IPS DF 4.7 (cell line): ENCODE data around the gene PLEKHJ1.

Source experiments
- DNase-seq: peaks from one replicate; pipeline ENCODE4 v3.0.0-alpha.2; 2013; ENCODE audit warnings: low spot score; ENCODE audit errors: extremely low read depth

PLEKHJ1 gene

DNA sequence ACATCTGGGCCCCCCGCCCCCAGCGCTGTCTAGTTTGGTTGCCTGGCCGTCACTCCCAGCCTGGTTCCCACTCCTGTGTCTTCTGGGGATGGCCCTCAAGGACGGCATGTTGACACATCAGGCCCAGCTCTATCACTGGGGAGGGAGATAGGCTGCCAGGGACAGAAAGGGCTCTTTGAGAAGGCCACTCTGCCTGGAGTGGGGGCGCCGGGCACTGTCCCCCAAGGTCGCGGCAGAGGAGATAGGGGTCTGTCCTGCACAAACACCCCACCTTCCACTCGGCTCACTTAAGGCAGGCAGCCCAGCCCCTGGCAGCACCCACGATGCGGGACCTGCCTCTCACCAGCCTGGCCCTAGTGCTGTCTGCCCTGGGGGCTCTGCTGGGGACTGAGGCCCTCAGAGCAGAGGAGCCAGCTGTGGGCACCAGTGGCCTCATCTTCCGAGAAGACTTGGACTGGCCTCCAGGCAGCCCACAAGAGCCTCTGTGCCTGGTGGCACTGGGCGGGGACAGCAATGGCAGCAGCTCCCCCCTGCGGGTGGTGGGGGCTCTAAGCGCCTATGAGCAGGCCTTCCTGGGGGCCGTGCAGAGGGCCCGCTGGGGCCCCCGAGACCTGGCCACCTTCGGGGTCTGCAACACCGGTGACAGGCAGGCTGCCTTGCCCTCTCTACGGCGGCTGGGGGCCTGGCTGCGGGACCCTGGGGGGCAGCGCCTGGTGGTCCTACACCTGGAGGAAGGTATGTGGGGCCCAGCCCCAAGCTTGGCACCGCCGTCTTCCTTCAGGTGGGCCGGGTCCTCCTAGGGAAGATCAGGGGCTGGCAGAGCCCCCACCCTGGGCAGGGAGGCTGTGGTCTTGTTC lies 13.1 kb upstream of the PLEKHJ1 start, which contains the start of gene AMH:
AMH (plus strand) TSS at position 314 of the 857 bp plus-strand sequence; CDS start at position 324, 10 bp downstream.
- no peak for DNase-seq

DNA sequence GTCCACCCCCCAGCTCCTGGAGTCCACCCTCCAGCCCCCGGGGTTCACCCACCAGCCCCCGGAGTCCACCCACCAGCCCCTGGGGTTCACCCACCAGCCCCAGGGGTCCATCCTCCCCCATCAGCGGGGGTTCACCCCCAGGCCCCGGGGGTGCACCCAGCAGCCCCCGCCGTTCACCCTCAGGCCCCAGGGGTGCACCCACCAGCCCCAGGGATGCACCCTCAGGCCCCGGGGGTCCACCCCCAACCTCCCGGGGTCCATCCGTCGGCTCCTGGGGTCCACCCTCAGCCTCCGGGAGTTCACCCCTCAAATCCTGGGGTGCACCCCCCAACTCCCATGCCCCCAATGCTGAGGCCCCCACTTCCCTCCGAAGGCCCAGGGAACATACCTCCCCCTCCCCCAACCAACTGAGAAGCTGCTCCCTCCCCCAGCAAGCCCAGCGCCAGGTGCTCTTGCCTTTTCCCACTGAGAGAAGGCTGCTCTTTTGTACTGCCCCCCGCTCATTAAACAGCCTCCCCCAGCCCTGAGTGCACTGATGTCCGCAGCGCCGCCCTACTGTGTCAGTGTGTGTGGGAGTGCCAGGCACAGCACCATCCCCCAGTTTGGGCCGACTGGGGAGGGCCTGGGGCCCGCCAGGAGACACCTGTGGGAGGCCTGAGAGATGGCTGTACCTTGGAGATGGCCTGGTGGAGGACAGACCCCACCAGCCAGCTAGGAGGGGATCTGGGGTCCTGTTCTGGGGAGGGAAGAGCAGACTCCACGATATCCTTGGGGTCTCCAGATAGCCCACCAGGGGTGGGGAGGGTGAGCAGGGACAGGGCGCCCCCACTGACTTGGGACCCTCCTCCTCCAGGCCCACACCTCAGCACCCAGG lies 12.2 kb upstream of the PLEKHJ1 start:
- DNase-seq = no peak

DNA sequence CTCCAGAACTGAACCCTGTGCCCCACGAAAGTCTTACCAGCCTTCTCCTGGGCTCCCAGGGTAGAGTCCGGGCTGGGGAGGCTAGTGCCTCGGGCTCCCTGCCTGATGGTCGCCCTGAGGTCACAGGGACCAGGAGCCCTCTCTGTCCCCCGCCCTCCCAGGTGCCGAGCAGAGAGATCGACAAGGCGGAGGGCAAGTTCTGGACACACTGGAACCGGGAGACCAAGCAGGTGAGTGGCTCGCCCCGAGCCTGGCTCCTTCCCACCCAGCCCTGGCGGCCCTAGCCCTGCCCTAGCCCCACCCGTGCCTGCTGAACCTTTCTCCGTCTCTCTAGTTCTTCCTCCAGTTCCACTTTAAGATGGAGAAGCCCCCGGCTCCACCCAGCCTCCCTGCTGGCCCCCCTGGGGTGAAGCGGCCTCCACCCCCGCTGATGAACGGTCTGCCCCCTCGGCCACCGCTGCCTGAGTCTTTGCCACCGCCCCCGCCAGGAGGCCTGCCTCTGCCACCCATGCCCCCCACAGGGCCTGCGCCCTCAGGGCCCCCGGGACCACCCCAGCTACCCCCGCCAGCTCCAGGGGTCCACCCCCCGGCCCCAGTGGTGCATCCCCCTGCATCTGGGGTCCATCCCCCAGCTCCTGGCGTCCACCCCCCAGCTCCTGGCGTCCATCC lies 11.4 kb upstream of the PLEKHJ1 start:
- DNase-seq = no peak

DNA sequence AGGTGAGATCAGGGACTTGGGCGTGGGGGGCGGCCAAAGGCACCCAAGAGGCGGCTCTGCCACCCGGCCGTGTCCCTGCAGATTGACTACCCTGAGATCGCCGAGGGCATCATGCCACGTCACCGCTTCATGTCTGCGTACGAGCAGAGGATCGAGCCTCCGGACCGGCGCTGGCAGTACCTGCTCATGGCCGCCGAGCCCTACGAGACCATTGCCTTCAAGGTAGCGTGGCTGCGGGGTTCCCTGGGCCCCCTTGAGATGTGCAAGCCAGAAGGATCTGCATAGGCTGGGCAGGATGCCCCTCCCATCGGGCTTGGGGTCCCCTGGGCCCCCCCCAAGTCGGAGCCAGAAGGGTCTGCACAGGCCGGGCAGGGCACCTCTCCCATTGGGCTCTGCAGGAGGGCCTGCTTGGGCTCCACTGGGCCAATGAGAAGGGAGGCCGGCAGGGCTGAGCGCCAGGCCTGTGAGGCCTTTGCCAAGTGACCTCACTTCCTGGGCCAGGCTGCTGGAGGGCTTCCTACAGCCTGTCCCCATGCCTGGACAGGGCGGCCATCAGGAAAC lies 10.8 kb upstream of the PLEKHJ1 start:
- DNase-seq = no peak

DNA sequence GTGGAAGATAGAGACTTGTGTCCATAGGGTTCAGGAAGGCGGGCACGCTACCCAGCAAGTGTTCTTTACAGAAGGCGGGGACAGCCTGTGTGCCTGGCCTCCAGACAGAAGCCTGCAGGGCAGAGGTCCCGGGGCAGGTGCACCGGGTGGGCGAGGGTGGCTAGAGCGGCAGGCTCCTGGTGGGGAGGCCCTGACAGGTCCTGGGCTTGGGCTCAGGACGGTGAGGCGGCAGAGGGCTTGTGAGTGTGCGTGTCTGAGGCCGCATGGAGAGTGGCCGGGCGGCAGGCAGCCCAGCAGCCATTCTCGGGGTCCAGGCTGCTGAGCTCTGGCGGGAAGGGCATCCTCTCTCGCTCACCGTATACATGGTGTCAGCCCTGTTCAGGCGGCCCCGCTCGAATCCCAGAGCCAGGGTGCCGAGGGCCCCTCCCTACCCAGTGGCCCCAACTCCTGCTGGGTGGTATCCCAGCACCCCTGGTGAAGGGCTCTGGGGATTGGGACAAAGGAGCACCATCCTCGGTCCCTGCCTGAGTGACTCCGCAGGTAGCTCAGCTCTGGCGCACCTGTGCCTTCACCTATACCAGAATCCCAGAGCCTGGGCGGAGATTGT lies 10.0 kb upstream of the PLEKHJ1 start:
- no peak for DNase-seq

DNA sequence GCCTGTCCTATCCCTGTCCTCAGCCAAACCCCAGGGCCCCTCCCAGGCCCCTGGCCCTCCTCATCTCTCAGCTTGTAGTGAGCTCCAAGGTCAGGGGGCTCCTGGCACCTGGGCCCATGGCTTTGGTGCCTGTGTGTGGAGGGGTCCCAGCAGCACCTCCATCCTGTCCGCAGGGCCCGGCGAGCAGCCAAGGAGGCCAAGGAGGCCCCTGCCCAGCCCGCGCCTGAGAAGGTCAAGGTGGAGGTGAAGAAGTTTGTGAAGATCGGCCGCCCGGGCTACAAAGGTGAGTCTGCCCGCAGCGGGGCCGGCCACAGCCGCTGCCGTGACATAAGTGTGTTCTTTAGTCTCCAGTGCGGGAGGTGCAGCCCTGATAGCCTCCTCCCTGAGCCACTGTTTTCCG lies 9.1 kb upstream of the PLEKHJ1 start:
- no peak for DNase-seq

DNA sequence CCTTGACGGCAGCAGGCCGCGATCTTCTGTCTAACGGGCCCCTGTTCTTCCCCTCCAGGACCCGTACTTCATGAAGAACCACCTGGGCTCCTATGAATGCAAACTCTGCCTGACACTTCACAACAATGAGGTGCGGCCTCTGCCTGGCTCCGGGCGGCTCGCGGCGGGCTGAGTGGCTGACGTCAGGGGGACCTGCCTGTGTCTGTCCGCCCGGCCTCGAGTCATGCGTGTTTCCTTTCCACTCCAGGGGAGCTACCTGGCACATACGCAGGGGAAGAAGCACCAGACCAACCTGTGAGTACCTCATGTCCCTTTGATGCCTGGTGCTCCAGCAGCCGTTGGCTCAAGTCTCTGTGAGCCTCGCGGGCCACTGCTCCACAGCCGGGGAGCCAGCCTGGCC lies 8.4 kb upstream of the PLEKHJ1 start:
- no peak for DNase-seq

DNA sequence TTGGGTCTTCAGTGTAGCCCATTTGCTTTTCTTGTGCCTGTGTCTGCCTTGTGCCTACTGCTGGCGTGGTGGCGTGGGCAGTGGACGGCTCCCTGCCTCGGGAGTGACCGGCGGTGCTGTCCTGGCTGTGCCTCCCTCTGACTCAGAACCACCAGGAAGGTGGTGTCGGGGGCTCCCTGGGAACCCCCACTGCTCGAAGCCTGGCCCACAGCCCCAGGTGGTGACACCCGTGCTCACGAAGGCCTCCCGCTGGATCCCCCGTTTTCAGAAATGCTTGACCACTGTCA lies 7.9 kb upstream of the PLEKHJ1 start:
- DNase-seq = no peak

DNA sequence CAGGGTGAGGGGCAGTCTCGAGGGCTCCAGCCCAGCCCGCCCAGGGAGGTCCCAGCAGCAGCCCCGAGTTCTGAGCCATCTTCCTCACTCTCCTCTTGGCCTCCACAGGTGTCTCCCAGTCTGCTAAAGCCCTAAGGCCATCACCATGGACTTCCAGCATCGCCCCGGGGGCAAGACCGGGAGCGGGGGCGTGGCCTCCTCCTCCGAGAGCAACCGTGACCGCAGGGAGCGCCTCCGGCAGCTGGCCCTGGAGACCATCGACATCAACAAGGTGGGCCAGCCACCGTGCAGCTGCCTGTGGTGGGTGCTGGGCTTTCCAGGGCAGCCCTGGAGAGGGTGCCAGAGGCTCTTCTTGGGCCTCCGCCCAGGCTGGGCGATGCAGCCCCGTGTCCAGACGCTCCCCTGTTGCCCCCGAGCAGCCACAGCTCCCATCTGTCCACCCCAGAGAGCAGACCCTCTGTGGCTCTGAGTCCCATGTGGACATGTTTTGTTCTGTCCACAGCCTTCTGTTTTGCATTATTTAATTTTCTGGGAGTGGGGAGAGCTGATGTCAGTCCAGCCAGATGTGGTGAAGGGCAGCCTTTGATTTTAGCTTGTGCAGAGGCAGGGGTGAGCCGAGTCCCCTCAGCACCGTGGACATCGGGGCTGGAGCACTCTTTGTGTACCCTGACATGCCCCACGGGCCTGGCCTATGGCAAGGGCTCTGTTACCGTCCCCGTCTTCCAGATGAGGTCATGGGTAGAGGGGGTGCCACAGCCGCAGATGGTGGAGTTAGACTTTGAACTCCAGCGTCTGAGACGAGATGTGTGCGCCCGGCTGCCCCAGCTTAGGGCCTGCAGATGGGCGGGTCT lies 7.4 kb upstream of the PLEKHJ1 start:
- DNase-seq = no peak

DNA sequence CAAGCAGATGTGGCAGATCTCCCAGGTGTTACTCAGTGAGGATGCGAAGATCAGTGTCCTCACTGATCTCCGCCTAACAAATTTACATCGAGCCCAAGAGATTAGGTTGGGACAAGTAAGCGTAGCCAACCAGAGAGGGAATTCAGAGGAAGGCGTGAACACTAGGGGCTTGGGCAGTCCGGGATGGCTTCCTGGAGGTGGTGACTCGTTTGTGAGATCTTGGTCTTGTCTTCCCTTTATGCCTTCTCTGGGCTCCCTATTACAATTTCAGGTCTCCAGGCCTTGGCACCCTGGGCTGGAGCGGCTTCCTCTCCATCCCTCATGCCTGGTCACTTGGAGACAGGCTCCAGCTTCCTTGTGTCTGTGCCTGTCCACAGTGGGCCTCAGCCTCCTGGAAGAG lies 6.7 kb upstream of the PLEKHJ1 start:
- DNase-seq = no peak

DNA sequence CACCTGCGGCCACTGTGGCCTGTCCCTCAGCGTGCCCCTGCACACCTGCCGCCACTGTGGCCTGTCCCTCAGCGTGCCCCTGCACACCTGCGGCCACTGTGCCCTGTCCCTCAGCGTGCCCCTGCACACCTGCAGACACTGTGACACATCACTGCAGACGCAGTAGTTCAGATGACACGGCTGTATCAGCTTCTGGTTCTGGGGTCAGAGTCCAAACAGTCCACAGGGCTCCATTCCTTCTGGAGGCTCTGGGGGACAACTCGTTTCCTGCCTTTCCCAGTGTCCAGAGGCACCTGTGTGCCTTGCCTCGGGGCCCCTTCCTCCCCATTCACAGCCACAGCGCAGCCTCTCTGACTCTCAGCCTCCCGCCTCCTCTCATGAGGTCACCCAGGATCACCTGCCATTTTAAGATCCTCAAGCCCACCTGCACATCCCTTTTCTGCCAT lies 6.0 kb upstream of the PLEKHJ1 start:
- DNase-seq = no peak

DNA sequence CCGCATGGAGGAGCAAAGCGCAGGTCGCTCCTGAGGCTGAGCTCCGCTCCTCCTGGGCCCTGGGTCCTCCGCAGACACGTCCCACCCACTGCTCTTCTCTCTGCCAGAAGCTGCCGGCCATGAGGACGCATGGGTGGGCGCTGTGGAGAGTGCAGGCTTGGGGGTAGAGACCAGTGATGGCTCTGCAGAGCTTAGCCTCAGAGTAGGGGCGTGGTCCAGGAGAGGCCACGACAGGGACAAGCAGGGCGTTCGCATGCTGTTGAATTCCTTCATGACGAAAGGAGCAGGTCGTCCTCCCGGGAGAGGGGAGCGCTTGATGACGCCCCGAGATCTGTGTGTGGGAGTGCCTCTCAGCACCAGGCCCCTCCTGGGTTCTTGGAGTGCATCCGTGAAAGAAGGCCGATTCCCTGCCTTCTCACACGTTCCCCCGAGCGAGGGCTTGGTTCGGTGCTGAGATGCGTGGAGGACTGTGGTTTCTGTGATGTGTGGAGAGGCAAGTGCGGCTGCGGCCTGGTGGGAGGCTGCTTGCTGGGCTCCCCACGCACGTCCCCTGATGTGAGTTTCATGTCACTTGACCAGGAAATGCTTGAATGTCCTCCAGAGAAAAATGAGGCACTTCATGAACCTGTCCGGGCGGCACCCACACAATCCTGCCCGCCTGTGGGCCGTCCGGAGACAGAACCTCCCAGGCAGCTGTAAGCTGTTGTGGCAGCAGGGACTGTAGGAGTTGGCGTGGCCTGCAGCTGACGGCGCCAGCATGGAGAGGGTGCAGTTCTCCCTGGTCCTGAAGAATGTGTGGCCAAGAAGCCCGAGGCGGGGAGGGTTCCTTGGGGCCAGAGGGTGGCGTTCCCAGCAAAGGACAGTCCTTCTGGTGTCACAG lies 5.0 kb upstream of the PLEKHJ1 start:
- no peak for DNase-seq

DNA sequence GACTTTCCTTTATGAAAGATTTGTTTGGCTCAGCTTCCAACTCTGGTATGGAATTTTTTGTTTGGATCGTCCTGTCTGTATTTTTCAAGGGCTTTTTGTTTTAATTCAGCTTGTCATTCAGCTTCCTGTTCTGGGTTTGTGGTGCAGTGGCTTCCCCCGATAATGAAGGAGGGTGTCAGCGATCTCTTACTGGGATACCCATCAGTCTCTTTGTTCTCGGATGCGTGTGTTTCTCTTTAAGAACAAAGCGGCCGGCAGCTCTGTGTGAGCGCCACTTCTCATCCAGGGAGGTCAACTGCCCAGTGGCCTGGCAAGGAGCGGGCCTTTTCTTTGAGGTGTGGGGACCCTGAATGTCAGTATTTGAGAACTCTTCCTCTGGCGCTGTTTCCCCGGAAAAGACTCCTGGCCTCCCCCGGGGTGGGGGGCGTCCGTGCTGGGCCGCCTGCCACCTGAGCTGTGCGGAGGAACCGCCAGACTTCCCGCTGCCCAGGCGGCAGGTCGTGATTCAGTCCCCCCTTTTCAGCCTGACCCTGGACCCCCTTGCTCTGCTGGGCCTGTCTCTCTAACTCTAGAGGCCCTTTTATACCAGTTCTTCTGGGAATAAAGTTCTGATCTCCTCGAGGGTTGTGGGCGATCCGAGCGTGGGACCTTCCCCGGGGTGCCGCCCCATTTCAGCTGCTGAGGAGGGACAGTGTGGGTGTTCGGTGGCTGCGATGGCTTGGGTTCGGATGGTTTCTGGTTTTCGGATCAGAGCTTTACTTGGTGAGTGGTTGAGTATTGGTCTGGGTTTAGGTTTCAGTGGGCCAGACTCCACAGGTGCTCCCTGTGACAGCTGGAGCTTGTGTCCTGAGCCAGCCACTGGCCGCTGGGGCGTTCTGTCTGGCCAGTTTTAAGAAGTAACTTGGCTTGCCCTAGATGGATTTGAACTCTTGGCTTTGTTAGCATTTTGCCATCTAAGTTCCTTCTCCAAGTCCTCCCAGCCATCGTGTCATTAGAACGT lies 3.9 kb upstream of the PLEKHJ1 start:
- DNase-seq = no peak

DNA sequence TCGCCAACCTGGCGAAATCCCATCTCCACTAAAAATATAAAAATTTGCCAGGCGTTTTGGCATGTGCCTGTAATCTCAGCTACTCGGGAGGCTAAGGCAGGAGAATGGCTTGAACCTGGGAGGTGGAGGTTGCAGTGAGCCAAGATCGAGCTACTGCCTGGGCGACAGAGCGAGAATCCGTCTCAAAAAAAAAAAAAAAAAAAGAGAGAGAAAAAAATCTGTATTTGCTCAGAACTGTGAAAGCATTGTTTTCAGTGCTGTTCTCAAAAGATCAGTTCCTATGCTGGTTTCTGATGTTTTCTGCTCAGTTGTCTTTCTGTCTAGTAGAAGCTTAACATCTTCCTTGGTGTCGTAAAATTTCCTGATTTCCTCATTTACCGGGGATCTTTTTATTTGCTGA lies 3.0 kb upstream of the PLEKHJ1 start:
- no peak for DNase-seq

DNA sequence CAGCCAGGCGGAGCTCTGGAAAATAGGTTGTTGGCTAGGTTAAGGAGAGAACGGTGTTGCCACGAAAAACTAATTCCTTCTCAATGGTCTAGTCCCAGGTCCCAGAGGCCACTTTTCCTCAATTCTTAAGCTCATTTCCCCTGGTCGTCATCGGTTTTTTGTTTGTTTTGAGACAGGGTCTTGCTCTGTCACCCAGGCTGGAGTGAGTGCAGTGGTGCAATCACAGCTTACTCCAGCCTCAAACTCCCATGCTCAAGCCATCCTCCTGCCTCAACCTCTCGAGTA lies 1.7 kb upstream of the PLEKHJ1 start:
- DNase-seq = no peak

DNA sequence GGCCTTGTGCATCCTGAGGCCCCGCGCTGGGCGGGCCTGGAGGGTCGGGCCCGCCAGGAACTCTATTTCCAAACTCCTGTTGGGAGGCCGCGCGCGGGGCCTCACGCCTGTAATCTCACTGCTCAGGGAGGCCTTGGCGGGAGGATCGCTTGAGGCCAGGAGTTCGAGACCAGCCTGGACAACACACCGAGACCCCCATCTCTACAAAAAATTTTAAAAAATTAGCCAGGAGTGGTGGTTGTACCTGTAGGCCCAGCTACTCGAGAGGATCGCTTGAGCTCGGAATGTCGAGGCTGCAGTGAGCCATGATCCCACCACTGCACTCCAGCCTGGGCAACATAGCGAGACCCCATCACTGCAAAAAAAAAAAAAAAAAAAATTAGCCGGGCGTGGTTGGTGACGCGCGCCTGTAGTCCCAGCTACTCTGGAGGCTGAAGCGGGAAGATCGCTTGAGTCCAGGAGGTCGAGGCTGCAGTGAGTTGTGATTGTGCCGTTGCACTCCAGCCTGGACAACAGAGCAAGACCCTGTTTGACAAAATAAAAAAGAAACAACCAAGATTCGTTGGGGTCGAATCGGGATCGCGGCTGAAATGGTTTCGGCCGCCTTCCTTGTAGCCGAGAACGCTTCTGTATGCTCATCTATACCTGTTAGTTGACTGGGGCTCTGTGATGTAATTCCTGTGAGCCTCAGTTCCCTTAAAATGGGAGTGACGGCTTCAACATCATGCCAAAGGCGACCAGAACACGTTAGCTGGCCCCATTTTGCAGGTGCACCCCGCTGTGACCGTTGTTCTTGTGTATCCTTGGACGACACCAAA lies 1.1 kb upstream of the PLEKHJ1 start:
- DNase-seq = no peak

DNA sequence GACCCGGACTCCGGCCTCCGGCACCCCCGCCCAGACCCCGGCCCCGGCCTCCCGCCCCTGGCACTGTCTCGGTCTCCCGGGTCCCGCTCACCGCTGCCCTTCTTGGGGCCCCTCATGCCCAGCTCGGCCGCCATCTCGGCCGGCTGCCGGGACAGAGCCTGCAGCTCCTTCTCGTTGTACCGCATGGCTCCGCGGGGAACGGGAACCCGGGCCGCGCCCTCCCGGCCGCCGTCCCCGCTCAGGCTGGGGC lies 140 bp downstream of the PLEKHJ1 start:
- no peak for DNase-seq
